Esophagus squamous epithelium (tissue), 5 donors: Measurements from ENCODE around the gene RPE65. TPM values are rescaled to one million over a fixed set of nuclear protein-coding genes. Genes with fewer than 3 reads are reported as not detected.

Experiments
- DNase-seq: peaks from one replicate; lab custom pipeline; 2025; lab: John Stamatoyannopoulos, UW
- H3K27ac ChIP-seq, 4 donors: fragments of 200-600 bp; sonication (generic); one replicate each; pipeline ENCODE4 v1.5.1; 2016 to 2019; ENCODE audit warnings: mild to moderate bottlenecking in 1 of 4
- H3K27me3 ChIP-seq, 4 donors: fragments of 200-600 bp; sonication (generic); 1 replicate in 3 of 4; 2 replicates in 1 of 4; pipeline versions ENCODE4 v1.5.1 to v1.6.0; 2017 to 2021; ENCODE audit warnings: antibody characterized with exemption in 1 of 4
- H3K36me3 ChIP-seq, 3 donors: fragments of 200-600 bp; sonication (generic); one replicate each; pipeline ENCODE4 v1.5.1; 2016 to 2019
- H3K4me1 ChIP-seq, 3 donors: fragments of 200-600 bp; sonication (generic); one replicate each; pipeline ENCODE4 v1.5.1; 2017 to 2019
- H3K4me3 ChIP-seq, 4 donors: fragments of 200-600 bp; sonication (generic); 1 replicate in 3 of 4; 2 replicates in 1 of 4; pipeline ENCODE4 v1.5.1; 2016 to 2019; ENCODE audit warnings: mild to moderate bottlenecking in 2 of 4, moderate library complexity in 1 of 4
- H3K9me3 ChIP-seq, 3 donors: fragments of 200-600 bp; sonication (generic); one replicate each; pipeline ENCODE4 v1.5.1; 2016 to 2019
- POLR2A ChIP-seq, 4 donors: fragments of 450-650 bp; IDR thresholded peaks; one replicate each; pipeline ENCODE4 v1.6.1; 2017; ENCODE audit warnings: antibody characterized with exemption in 4 of 4, mild to moderate bottlenecking in 4 of 4, moderate library complexity in 3 of 4
- WGBS, 2 donors: methylation state at CpG; one replicate each; pipeline ENCODE4 v1.1.5; 2018; 5-methylcytosine and 5-hydroxymethylcytosine counted together
- intact Hi-C: fragments of 100-400 bp; cut with DNase I; formaldehyde crosslinking; loops from one replicate; pipeline ENCODE4 v1.15.0; 2022
- total RNA-seq, 4 donors: library from RNA; depleted of rRNA; stranded (reverse); fragments of >200 nt; gene quantifications; one replicate each; pipeline ENCODE4 v1.1.0, GENCODE V29; 2016
- TF ChIP-seq, protein P1 (sequence below), 6 experiments: fragments of 450-650 bp in 4 of 6; fragments of 200-600 bp in 2 of 6; sonication (generic) in 2 of 6; IDR thresholded peaks; one replicate each; pipeline ENCODE4 v1.5.1; 2016 to 2019; ENCODE audit warnings: antibody characterized with exemption in 6 of 6, mild to moderate bottlenecking in 4 of 6, moderate library complexity in 4 of 6
- donor health status: DM: yes; HTN: yes; CAD: no.

The RPE65 gene
- total RNA-seq, 4 donors from 2014 or later, result not detected

DNA sequence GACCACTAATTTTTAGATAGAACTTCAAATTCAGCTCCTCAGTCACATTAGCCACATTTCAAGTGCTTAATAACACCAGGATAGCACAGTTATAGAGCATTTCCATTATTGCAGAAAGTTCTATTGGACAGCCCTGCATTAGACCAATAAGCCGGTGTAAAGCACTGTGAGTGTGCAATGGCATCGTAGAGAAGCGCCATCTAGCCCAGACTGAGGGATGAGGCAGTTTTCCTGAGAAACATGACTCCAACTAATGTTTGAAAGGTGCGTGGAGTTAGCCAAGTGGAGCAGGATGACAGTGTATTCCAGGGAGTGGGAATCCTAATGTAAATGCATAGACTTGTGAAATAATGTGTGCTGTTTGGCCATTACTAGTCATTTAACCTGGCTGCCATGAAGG is 7.7 kb downstream of the RPE65 start:
- no peak overlapping the region for H3K27ac ChIP-seq
- H3K27me3 ChIP-seq, result no peaks in the 10 kb centered on the region
- H3K9me3 ChIP-seq, result no peaks in the 10 kb centered on the region
- peaks cover 0 to 14% (median 0%) of the 10 kb centered on the region in 3 donors for H3K4me1 ChIP-seq
- intact Hi-C loops, result no loop called here
- no peak for DNase-seq
- H3K36me3 ChIP-seq, result no peaks in the 10 kb centered on the region
- H3K4me3 ChIP-seq, result no peak overlapping the region
- 80 to 86% methylated on average over 3 to 4 of the region's 4 CpGs for WGBS, 2 donors
- TF ChIP-seq, protein P1, sequence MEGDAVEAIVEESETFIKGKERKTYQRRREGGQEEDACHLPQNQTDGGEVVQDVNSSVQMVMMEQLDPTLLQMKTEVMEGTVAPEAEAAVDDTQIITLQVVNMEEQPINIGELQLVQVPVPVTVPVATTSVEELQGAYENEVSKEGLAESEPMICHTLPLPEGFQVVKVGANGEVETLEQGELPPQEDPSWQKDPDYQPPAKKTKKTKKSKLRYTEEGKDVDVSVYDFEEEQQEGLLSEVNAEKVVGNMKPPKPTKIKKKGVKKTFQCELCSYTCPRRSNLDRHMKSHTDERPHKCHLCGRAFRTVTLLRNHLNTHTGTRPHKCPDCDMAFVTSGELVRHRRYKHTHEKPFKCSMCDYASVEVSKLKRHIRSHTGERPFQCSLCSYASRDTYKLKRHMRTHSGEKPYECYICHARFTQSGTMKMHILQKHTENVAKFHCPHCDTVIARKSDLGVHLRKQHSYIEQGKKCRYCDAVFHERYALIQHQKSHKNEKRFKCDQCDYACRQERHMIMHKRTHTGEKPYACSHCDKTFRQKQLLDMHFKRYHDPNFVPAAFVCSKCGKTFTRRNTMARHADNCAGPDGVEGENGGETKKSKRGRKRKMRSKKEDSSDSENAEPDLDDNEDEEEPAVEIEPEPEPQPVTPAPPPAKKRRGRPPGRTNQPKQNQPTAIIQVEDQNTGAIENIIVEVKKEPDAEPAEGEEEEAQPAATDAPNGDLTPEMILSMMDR (IDR thresholded peaks at IDR 0.05), result no peak
- no peak for TF ChIP-seq POLR2A (IDR thresholded peaks at IDR 0.05)

DNA sequence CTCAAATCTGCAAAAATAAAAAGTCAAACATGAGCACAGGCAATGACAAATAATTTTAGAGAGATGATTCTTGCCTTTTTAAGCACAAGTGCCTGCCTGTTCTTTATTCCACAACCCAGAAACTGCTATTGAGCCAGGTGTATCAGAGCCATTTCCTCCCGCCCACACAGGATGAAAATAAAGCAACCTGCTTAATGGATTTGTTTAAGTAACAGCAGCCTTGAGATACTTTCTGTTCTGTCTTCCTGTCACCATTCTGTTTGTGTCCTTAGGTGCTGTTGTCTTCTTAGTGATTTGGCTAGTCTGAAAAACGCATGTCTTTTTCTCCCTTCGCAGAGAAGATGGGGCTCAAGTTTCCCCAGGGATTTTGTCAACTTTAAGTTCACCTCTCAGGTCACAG is 11.4 kb downstream of the RPE65 start:
- Histone ChIP-seq H3K27me3 (no peaks in the 10 kb centered on the region), H3K36me3 (no peaks in the 10 kb centered on the region), H3K9me3 (no peaks in the 10 kb centered on the region), H3K27ac (no peak overlapping the region), H3K4me1 (peaks cover 0 to 11% (median 0%) of the 10 kb centered on the region in 3 donors), H3K4me3 (no peak overlapping the region)
- DNase-seq, result no peak
- intact Hi-C loops, result no loop called here
- no peak for TF ChIP-seq POLR2A (IDR thresholded peaks at IDR 0.05)
- TF ChIP-seq, protein P1 (IDR thresholded peaks at IDR 0.05), result no peak
- WGBS, 2 donors, result 24 to 26% methylated on average over 3 of the region's 3 CpGs

DNA sequence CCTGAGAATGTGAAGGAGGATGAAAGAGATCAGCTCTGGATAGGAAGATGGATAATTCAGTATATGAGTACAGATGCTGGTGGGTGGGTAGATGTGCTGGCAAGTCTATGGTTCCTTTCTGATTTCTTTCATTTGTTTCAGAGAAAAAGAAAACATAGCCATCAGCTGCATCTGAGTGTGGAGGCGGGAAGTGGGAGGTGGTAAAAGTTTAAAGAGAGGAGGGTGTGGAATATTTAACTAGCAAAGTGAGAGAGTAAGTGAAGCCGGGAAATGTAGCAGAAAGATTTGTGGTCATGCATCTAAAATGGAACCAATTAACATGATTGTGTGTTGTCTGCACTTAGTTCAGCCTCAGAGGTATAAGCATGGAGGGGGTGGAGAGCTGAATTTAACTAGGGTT is 16.4 kb downstream of the RPE65 start:
- intact Hi-C loops, result no loop called here
- no peaks in the 10 kb centered on the region for H3K36me3 ChIP-seq
- no peak for DNase-seq
- peaks cover 0 to 7% (median 0%) of the 10 kb centered on the region in 3 donors for H3K4me1 ChIP-seq
- no peak for TF ChIP-seq POLR2A (IDR thresholded peaks at IDR 0.05)
- TF ChIP-seq, protein P1 (IDR thresholded peaks at IDR 0.05), result no peak
- WGBS, 2 donors, result 78 to 81% methylated on average over 2 of the region's 2 CpGs
- H3K9me3 ChIP-seq, result no peaks in the 10 kb centered on the region
- no peak overlapping the region for H3K27ac ChIP-seq
- no peaks in the 10 kb centered on the region for H3K27me3 ChIP-seq
- H3K4me3 ChIP-seq, result no peak overlapping the region

DNA sequence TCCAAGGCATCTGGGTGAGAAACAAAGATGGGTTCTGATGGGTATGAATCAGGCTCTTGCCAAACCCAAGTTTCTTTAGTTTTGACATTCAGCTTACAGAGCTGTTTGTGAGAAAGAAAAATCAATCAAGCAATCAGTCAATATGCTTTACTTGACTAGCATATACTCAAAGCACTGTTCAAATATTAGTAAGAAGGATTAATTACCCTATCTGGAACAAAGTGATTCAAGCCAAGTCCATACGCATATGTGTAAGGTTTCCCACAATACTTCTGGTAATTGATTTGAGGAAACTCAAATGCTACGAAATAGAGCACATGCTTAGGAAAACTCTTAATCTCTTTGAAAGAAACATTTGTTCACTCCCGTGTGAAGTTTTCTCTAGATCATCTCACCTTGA is 18.7 kb downstream of the RPE65 start:
- H3K36me3 ChIP-seq, result no peaks in the 10 kb centered on the region
- TF ChIP-seq POLR2A (IDR thresholded peaks at IDR 0.05), result no peak
- TF ChIP-seq, protein P1 (IDR thresholded peaks at IDR 0.05), result no peak
- WGBS, 2 donors, result 64 to 85% methylated on average over 3 of the region's 3 CpGs

DNA sequence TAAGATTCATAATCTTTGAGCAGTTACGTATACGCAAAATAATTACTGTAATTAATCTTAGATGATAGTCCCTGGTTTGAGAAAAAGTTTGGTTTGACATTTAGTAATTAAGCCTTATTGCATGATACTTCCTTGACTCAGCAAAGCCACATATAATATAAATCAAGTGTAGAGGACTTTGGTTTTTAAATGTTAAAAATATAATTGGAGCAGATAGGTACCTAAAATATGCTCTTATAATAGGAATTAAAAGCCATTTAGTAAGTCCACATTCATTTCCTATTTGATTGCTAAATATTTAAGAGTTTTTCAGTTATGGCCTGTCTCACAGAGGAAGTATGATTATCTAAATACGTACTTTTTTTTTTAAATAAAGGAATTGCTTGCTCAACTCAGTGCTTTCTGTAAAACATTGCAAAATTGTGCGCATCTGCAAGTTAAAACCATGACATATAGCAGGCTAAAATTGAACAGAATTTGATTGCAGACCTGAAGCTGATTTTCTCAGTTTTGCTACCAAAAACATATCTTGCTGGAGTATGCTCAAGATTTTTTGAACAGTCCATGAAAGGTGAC is 20.4 kb downstream of the RPE65 start:
- no peak for DNase-seq
- no peaks in the 10 kb centered on the region for H3K4me1 ChIP-seq
- H3K27me3 ChIP-seq, result no peaks in the 10 kb centered on the region
- no peak overlapping the region for H3K27ac ChIP-seq
- H3K36me3 ChIP-seq, result no peaks in the 10 kb centered on the region
- H3K9me3 ChIP-seq, result no peaks in the 10 kb centered on the region
- no peak overlapping the region for H3K4me3 ChIP-seq
- 81 to 88% methylated on average over 4 of the region's 4 CpGs for WGBS, 2 donors
- TF ChIP-seq POLR2A (IDR thresholded peaks at IDR 0.05), result no peak
- TF ChIP-seq, protein P1 (IDR thresholded peaks at IDR 0.05), result no peak
- intact Hi-C loops, result no loop called here

More for the DNA sequence above, 18.7 kb downstream of the RPE65 start:
- H3K27me3 ChIP-seq, result no peaks in the 10 kb centered on the region
- no peak overlapping the region for H3K4me3 ChIP-seq
- intact Hi-C loops, result no loop called here
- no peaks in the 10 kb centered on the region for H3K4me1 ChIP-seq
- H3K9me3 ChIP-seq, result no peaks in the 10 kb centered on the region
- H3K27ac ChIP-seq, result no peak overlapping the region
- DNase-seq, result no peak
